Dendritic cell treated with granulocyte-macrophage colony-stimulating factor and Interleukin-4, amounts not matched to agents 40 ng/mL and 50 ng/mL, for 4 days (primary cell): ENCODE data around the gene LIMS1.
"Not testable (repeated sequence)": the region's sequence is repeated elsewhere in the genome, so short reads cannot be mapped to it uniquely, and the experiment has no call there.

ENCODE experiments used
- H3K27ac Mint-ChIP-seq: one replicate; pipeline ENCODE4 v1.8.0; 2022; ENCODE audit warnings: mild to moderate bottlenecking, mixed read lengths
- H3K27me3 Mint-ChIP-seq: one replicate; pipeline ENCODE4 v1.8.0; 2022; ENCODE audit warnings: mild to moderate bottlenecking, mixed read lengths
- H3K36me3 Mint-ChIP-seq: one replicate; pipeline ENCODE4 v1.8.0; 2022; ENCODE audit warnings: low read depth, mixed read lengths
- H3K4me1 Mint-ChIP-seq: one replicate; pipeline ENCODE4 v1.8.0; 2022; ENCODE audit warnings: low read depth, mixed read lengths
- H3K4me3 Mint-ChIP-seq: one replicate; pipeline ENCODE4 v1.8.0; 2022; ENCODE audit warnings: mild to moderate bottlenecking, moderate library complexity, mixed read lengths
- H3K9me3 Mint-ChIP-seq: one replicate; pipeline ENCODE4 v1.8.0; 2022; ENCODE audit warnings: mixed read lengths
- intact Hi-C: fragments of 100-400 bp; cut with micrococcal nuclease; formaldehyde crosslinking; loops from one replicate; pipeline ENCODE4 v1.15.0; 2022

LIMS1 gene

DNA sequence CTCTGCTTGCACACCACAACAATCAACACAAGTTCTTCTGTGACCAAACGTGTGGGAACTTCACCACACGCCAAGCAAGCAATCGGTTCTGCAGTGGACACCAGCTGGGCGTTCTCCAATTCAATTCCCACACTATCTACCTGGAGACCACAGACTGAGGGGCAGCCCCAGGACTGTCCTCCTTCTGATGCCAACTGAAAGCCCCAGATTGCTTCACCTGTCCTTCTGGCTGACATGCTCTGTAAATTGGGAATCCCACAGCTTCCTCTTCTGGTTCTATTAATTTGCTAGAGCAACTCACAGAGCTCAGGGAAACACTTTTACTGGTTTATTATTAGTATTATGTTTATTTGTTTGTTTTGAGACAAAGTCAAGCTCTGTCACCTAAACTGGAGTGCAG is 131.7 kb downstream of the LIMS1 start:
- H3K9me3 Mint-ChIP-seq, H3K27ac Mint-ChIP-seq, intact Hi-C loops, H3K27me3 Mint-ChIP-seq, H3K4me3 Mint-ChIP-seq: not testable (repeated sequence)
- H3K36me3 Mint-ChIP-seq = peaks cover 56% of the 10 kb centered on the region
- H3K4me1 Mint-ChIP-seq = peaks cover 25% of the 10 kb centered on the region

DNA sequence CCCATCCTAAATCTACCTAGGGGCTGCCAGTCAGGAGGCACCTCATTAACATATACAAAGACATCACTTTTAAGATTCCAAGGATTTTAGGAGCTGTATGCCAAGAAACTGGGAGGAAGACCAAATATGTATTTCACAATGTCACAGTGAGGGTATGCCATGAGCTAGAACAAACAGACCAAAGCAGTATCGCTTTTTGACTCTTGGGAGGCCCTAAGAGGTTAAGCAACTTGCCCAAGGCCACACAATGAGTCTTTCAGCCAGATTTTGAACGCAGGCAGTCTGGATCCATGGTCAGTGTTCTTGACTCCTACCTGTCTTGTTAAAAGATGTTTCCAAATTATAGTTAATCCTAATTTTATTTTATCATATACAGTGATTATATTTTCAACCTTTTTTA is 132.9 kb downstream of the LIMS1 start:
- intact Hi-C loops, H3K9me3 Mint-ChIP-seq, H3K27ac Mint-ChIP-seq, H3K4me3 Mint-ChIP-seq, H3K27me3 Mint-ChIP-seq: not testable (repeated sequence)
- Mint-ChIP-seq H3K36me3 (peaks cover 53% of the 10 kb centered on the region), H3K4me1 (peaks cover 15% of the 10 kb centered on the region)

DNA sequence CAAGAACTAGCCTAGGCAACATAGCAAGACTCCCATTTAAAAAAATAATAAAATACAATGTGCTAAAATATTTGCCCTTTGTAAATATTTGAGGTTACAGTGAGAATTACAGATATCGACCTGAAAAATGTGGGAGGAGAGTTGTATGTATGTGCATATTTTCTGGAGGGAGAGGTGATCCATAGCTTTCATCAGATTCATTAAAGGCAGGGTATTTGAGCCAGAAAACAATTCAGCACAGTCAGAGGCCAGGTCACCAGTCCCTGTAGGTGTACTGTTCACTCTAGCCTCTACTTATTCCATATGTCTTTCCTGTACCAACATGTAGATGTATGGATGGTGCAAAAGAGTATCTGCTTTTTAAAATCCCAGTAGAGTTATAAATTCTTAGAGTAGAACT is 136.0 kb downstream of the LIMS1 start:
- H3K9me3 Mint-ChIP-seq, H3K4me3 Mint-ChIP-seq, intact Hi-C loops, H3K27me3 Mint-ChIP-seq, H3K4me1 Mint-ChIP-seq, H3K27ac Mint-ChIP-seq: not testable (repeated sequence)
- H3K36me3 Mint-ChIP-seq = peaks cover 54% of the 10 kb centered on the region

GRCh38 chr2:108672200-108672805 is 138.0 kb downstream of the LIMS1 start:
- H3K36me3 Mint-ChIP-seq = peaks cover 63% of the 10 kb centered on the region
- H3K9me3 Mint-ChIP-seq, H3K27me3 Mint-ChIP-seq, intact Hi-C loops, H3K4me1 Mint-ChIP-seq, H3K4me3 Mint-ChIP-seq, H3K27ac Mint-ChIP-seq: not testable (repeated sequence)

GRCh38 chr2:108676522-108676921 is 142.3 kb downstream of the LIMS1 start:
- H3K27me3 Mint-ChIP-seq, intact Hi-C loops, H3K9me3 Mint-ChIP-seq, H3K4me3 Mint-ChIP-seq, H3K4me1 Mint-ChIP-seq, H3K27ac Mint-ChIP-seq: not testable (repeated sequence)
- H3K36me3 Mint-ChIP-seq = peaks cover 78% of the 10 kb centered on the region

GRCh38 chr2:108677239-108677744 is 143.0 kb downstream of the LIMS1 start:
- peaks cover 81% of the 10 kb centered on the region for H3K36me3 Mint-ChIP-seq
- intact Hi-C loops, H3K4me1 Mint-ChIP-seq, H3K27me3 Mint-ChIP-seq, H3K27ac Mint-ChIP-seq, H3K4me3 Mint-ChIP-seq, H3K9me3 Mint-ChIP-seq: not testable (repeated sequence)

- H3K4me1 Mint-ChIP-seq, H3K27ac Mint-ChIP-seq, H3K27me3 Mint-ChIP-seq, H3K4me3 Mint-ChIP-seq, H3K9me3 Mint-ChIP-seq, intact Hi-C loops: not testable (repeated sequence)
- peaks cover 77% of the 10 kb centered on the region for H3K36me3 Mint-ChIP-seq
Observed at GRCh38 chr2:108678198-108678651, 144.0 kb downstream of the LIMS1 start.

DNA sequence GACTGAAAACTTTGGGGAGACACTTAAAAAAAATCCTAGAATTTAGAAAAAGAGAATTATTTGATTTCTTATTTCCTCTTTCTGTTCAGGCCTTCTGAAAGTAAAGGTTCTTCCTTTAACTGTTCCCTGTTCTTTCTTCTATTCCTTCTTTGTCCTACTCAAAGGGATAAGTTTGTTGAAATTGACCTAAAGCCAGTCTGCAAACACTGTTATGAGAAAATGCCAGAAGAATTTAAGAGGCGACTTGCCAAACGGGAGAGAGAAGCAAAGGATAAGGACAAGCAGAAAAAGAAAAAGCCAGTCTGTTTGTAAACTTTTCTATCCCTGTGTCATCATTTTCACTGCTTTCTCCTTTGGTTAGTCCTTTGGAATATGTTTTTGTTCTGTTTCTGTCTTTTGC is 146.5 kb downstream of the LIMS1 start:
- not testable (repeated sequence) for H3K27me3 Mint-ChIP-seq, H3K27ac Mint-ChIP-seq, H3K9me3 Mint-ChIP-seq, H3K4me3 Mint-ChIP-seq, H3K4me1 Mint-ChIP-seq
- H3K36me3 Mint-ChIP-seq = peaks cover 71% of the 10 kb centered on the region
- intact Hi-C loops = loop anchor here (10.0 kb wide), 1 partner anchor 206 kb away; no protein-coding TSS in a partner anchor

GRCh38 chr2:108688818-108689756 is 154.8 kb downstream of the LIMS1 start:
- not testable (repeated sequence) for H3K27me3 Mint-ChIP-seq, H3K9me3 Mint-ChIP-seq, H3K4me3 Mint-ChIP-seq, H3K27ac Mint-ChIP-seq, H3K4me1 Mint-ChIP-seq
- peaks cover 35% of the 10 kb centered on the region for H3K36me3 Mint-ChIP-seq
- intact Hi-C loops = loop anchor here (10.0 kb wide), 1 partner anchor 214 kb away; no protein-coding TSS in a partner anchor

GRCh38 chr2:108690001-108690400 is 155.7 kb downstream of the LIMS1 start:
- intact Hi-C loops, H3K27ac Mint-ChIP-seq, H3K4me3 Mint-ChIP-seq, H3K27me3 Mint-ChIP-seq, H3K4me1 Mint-ChIP-seq, H3K9me3 Mint-ChIP-seq: not testable (repeated sequence)
- H3K36me3 Mint-ChIP-seq = peaks cover 39% of the 10 kb centered on the region

- H3K4me3 Mint-ChIP-seq = no peak overlapping the region
Observed at GRCh38 chr2:108691447-108691846, 157.2 kb downstream of the LIMS1 start.

DNA sequence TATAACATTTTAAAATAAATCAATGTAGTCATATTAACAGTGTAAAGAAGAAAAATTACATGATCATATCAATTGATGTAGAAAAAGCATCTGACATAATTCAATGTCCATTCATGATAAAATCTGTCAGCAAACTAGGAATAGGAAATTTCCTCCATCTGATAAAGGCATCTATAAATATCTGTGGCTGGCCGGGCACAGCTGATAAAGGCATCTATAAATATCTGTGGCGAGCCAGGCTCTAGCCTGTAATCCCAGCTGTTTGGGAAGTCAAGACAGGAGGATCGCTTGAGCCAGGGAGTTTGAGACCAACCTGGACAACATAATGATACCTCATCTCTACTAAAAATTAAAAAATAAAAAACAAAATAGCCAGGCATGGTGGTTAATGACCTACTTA is 166.9 kb downstream of the LIMS1 start:
- Mint-ChIP-seq H3K4me1 (no peaks in the 10 kb centered on the region), H3K27ac (no peak overlapping the region), H3K27me3 (no peaks in the 10 kb centered on the region), H3K36me3 (peaks cover 16% of the 10 kb centered on the region), H3K9me3 (no peaks in the 10 kb centered on the region), H3K4me3 (no peak overlapping the region)
- intact Hi-C loops = no loop called here

More at GRCh38 chr2:108691447-108691846, 157.2 kb downstream of the LIMS1 start:
- Mint-ChIP-seq H3K9me3 (no peaks in the 10 kb centered on the region), H3K36me3 (peaks cover 36% of the 10 kb centered on the region), H3K4me1 (no peaks in the 10 kb centered on the region), H3K27ac (no peak overlapping the region), H3K27me3 (no peaks in the 10 kb centered on the region)
- intact Hi-C loops = no loop called here

DNA sequence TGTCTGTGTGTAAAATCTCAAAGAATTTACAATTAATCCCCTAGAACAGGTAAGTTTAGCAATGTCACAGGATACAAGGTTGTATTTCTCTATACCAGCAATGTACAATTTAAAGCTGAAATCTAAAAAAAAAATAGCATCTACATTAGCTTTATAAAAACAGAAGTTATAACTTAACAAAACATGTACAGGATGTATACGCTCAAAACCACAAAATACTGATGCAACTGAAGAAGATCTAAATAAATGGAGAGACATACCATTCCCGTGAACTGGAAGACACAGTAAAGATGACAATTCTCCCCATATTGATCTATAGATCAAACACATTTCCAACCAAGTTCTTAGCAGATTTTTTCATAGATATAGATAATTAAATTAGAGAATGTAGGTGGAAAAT is 167.5 kb downstream of the LIMS1 start:
- no peaks in the 10 kb centered on the region for H3K9me3 Mint-ChIP-seq
- H3K4me1 Mint-ChIP-seq = no peaks in the 10 kb centered on the region
- H3K4me3 Mint-ChIP-seq = no peak overlapping the region
- intact Hi-C loops = no loop called here
- no peak overlapping the region for H3K27ac Mint-ChIP-seq
- peaks cover 10% of the 10 kb centered on the region for H3K36me3 Mint-ChIP-seq
- no peaks in the 10 kb centered on the region for H3K27me3 Mint-ChIP-seq

- intact Hi-C loops = no loop called here
- no peaks in the 10 kb centered on the region for H3K36me3 Mint-ChIP-seq
- no peaks in the 10 kb centered on the region for H3K9me3 Mint-ChIP-seq
- no peak overlapping the region for H3K4me3 Mint-ChIP-seq
- no peak overlapping the region for H3K27ac Mint-ChIP-seq
- no peaks in the 10 kb centered on the region for H3K4me1 Mint-ChIP-seq
- H3K27me3 Mint-ChIP-seq = no peaks in the 10 kb centered on the region
Observed at GRCh38 chr2:108704871-108705270, 170.6 kb downstream of the LIMS1 start.
